GM18870 (cell line): ENCODE data around the gene ATG7.
A peak's percentile ranks its signal among the peaks of the same experiment; 100 is the strongest.
"Not testable (repeated sequence)": the region's sequence is repeated elsewhere in the genome, so short reads cannot be mapped to it uniquely, and the experiment has no call there.

Experiments
- ATAC-seq: cut with Tn5 transposase; IDR thresholded peaks from one replicate; pipeline ENCODE4 v1.9.1; 2021; ENCODE audit warnings: moderate library complexity; ENCODE audit not compliant: unreplicated experiment

Gene ATG7

GRCh38 chr3:11251807-11252176 is 20.4 kb upstream of the ATG7 start:
- ATAC-seq = no peak

- ATAC-seq = no peak
Measured at GRCh38 chr3:11254876-11255275, 17.3 kb upstream of the ATG7 start.

DNA sequence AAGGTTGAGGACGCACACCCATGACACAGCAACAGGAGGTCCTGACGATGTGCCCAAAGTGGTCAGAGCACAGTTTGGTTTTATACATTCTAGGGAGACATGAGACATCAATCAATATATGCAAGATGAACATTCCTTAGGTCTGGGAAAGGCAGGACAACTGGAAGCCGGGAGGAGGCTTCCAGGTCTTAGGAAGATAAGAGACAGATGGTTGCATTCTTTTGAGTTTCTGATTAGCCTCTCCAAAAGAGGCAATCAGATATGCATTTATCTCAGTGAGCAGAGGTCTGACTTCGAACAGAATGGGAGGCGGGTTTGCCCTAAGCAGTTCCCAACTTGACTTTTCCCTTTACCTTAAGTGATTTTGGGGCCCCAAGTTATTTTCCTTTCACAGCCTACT is 16.7 kb upstream of the ATG7 start:
- not testable (repeated sequence) for ATAC-seq

DNA sequence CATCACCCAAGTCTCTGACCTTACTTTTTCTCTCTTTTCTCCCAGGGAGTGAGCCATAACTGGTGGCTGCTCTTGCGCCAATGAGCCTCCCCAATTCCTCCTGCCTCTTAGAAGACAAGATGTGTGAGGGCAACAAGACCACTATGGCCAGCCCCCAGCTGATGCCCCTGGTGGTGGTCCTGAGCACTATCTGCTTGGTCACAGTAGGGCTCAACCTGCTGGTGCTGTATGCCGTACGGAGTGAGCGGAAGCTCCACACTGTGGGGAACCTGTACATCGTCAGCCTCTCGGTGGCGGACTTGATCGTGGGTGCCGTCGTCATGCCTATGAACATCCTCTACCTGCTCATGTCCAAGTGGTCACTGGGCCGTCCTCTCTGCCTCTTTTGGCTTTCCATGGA is 13.2 kb upstream of the ATG7 start:
- no peak for ATAC-seq

DNA sequence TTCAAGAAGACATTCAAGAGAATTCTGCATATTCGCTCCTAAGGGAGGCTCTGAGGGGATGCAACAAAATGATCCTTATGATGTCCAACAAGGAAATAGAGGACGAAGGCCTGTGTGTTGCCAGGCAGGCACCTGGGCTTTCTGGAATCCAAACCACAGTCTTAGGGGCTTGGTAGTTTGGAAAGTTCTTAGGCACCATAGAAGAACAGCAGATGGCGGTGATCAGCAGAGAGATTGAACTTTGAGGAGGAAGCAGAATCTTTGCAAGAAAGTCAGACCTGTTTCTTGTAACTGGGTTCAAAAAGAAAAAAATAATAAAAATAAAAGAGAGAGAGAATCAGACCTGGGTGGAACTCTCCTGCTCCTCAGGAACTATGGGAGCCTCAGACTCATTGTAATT is 11.7 kb upstream of the ATG7 start:
- no peak for ATAC-seq

DNA sequence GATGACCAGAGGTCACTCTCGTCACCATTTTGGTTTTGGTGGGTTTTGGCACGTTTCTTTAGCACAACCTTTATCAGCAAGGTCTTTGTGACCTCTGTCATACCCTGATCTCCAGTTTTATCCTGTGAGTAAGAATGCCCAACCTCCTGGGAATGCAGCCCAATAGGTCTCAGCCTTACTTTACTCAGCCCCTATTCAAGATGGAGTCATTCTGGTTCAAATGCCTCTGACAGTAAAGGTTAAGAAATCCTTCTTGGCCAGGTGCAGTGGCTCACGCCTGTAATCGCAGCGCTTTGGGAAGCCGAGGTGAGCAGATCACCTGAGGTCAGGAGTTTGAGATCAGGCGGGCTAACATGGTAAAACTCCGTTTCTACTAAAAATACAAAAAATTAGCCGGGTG is 3.2 kb upstream of the ATG7 start:
- no peak for ATAC-seq

DNA sequence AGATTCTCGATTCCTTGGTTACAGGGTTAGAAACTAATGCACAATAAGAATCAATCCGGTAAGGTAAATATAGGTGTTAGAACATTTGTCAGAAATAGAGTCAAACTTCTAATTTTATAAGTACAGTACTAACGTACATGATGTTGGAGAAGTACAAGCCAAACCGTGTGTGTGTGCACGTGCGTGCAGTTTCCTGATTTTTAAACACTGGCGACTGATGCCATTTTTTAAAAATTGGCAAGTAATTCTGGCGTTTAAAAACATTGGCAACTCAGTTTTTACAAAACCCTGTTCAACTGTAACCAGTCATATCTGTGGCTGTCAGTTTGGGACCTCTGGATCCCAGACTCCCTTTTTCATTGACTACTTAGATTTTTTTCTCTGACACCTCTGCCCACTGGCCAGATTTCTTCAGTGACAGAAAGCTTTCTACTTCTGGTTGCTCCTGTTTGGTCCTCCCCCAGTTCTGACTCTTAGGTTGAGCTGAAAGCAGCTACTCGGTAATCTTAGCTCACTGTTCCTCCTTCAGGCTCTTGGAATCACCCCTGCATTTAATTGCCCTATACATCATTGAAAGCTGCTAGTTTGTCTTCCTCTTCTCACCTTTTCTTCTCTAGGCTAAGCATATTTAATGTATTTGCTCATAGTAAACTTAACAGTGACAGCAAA is 843 bp downstream of the ATG7 start:
- ATAC-seq = no peak

DNA sequence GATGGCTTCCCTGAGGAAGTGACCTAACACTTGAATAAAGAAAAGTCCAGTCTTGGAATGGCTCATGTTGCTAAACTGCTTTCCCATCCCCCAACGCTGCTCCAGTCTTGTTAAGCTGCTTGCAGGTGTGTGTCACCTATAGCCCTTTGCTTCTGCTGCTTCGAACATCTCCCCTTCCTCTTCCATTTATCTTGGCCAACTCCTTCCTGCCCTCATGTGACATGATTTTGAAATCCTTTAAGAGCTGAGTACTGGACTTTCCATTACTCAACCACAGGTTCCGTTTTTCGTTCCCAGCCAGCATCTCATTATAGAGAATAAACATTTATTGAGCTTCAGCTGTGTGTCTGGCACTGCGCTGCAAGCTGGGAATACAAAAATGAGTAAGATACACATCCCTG is 1.7 kb downstream of the ATG7 start:
- no peak for ATAC-seq

DNA sequence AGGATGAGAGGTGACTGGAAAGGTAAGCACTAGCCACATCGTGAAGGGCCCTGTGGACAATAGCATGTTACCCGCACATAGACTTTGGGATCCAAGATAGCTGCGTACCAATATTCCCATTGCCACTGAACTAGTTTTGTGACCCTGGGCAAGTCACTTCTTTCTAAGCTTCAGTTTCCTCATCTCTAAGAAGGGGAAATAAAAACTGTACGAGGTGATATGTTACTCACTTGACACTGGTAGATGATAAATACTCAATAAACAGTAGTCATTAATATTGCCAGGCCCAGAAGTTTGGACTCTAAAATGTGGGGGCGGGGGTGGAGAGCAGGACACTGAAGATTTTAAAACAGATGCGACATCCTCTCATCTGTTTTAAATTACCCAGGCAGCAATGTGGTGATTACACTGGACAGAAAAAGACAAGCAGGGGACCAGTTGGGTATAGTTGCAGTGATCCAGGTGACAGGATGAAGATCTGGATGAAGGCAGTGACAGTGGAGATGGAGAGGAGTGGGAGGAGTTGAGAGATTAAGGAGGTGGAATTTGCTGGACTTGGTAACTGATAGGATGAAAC is 2.5 kb downstream of the ATG7 start:
- no peak for ATAC-seq

- ATAC-seq = no peak
Measured at GRCh38 chr3:11275926-11276325, 3.7 kb downstream of the ATG7 start.

DNA sequence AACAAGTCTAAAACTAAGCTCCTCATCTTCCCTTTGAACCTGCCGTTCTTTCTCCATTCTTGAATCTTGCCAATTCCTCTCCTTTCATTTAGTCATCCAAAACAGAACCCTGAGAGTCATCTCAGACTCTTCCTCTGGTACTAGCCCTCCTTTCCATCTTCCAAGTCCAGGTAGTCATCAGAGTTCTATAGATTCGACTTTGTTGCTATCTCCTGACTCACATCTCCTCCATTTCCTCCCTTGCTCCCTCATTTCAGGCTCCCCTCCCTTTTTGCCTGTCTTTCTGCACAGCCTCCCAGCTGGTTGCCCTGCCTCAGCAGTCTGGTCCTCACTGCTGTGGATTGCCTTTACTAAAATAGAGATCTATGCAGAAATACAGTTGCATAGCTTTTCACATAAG is 4.7 kb downstream of the ATG7 start:
- no peak for ATAC-seq

DNA sequence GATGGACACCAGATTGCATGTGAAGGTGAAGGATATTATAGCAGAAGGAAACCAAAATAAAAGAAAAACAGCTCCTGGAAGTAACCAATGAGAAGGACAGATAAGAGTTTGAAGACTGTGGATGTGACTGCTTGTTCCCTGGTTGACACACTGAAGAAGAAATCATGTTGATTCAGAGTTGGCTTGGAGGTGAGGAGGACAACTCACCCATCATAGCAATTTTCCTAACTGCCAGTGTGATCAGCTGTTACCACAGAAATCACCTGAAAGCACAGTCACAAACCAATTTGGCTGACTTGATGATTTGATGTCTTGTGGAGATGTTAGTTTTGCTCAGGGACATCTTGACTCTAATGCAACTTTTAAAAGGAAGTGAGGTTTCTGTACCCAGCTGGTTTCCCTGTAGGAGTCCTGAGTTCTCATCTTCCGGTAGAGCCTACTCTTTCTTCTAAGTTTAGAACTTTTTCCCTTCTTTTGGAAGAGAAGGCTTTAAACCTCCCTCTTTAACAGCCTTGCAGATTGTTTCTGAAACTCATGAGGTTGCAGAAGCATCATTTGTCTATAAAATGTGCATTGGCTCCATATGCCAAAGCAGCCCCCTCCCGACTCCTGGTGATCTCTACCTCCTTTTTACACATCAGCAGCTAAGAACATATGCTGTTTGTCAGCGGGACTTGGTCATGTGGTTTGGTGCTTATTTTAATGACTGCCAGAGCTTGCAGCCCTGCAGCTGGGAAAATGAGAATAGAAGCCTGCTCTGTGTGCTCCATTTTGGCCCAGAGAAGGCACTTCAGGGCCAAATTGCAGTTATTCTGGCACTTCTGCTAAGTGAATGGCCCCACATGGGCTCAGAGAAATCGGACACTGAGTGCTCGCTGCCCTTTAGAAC is 10.3 kb downstream of the ATG7 start:
- ATAC-seq = no peak

DNA sequence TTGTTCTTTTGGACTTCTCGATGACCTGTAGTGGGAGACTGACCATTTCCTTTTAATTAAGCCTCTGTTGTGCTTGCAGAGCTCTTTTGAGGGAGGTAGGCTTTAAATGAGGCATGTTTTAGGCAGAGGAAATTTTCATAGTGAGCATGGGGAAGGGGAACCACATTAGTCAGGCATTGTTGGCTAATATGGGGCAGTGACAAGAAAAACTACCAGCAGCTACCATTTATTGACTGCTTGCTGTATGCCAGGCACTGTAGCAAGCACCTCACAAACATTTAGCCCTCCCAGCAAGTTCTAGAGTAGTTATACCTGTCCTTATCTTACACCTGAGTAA is 10.9 kb downstream of the ATG7 start:
- no peak for ATAC-seq

DNA sequence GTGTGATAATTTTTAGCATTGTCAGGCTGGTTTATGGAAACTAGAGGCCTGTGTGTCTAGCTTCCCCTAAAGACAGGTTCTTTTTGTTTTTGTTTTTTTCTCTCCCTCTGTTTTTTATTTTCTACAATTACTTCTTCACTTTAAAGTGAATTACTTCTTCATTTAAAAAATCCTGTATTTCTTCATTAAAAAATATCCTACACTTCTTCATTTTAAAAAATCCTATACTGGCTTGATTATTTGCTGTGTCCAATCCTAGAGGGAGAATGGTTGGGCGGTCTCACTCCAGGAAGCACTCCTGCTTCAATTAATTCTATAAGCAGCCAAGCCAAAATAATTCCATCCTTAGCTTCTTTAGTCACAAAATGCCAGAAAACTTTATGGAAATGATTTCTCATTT is 11.8 kb downstream of the ATG7 start:
- ATAC-seq = no peak

GRCh38 chr3:11285471-11285870 is 13.3 kb downstream of the ATG7 start:
- ATAC-seq = no peak

DNA sequence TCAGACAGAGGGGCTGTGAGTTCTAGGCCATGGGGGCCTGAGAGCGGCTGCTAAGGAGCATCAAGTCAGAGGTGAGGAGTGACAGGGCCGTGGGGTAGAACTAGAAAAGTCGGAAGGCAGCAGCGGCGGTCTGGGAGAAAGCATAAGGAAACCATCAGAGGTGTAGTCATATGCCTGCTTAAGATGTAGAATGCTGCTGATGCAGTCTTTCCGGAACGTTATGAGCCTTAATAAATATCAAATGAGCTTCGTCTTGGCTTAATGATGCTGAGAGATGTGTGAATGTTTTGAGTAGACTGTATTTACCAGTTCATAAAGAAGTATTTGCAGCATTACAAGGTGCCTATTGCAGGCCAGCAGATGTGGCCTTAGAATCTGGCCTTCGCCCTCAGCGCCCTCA is 15.2 kb downstream of the ATG7 start:
- ATAC-seq = no peak

DNA sequence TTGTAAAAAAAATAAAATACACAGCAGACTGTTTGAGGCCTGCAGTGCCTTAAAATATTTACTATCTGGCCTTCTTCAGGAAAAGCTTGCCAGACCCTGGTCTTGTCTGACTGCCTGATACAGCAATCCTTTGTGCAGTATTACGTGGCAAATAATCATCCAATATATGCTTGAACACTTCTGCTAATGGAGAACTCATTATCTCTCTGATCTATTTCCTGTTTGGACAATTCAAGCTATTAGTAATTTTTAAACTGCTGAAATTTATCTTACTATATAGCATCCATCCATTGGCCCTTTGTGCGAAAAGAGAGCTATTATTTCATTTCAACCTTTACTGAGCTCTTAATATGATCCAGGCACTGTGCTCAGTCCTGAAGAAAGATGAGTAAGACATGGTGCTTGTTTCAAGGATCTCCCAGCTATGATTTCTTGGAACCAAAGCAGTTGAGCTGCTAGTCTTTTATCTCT is 15.9 kb downstream of the ATG7 start:
- no peak for ATAC-seq

DNA sequence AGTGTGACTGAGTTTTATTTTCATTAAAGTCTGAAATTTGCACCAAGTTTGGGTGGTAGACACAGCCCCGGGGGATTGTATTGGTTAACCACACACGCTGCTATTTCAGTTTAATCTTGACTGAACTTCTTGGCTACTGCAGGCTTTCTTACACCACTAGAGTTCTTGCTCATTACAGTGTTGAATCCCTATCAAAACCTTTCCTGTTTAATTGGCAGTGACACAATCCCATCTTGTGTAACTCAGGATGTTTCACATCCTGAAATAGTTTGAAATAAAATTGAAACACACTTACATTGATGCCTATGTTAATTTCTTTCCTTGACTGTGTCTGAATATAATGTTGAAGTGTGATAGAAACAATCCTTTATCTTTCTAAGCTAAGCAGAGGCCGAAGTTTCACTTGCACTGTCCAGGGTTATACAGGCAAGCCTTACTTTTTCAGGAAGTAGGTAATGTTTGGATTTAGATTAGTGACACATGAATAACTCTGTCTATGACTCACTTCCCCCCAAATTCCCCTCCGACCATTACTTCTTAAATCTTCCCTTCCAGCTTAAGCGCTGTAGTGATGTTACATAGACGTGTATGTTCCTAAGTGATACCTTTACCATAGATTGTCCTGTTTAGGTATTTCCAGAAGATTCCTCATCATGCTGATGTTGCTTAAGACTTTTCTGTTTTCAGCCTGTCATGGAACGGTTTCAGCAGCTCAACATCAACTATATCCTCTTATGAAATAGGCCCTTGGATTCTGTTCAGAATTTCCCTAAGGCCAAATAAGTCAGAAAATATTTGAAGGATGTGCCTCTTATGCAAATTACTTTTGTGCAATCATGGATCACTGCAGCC is 16.8 kb downstream of the ATG7 start:
- peak; percentile 70 for ATAC-seq

DNA sequence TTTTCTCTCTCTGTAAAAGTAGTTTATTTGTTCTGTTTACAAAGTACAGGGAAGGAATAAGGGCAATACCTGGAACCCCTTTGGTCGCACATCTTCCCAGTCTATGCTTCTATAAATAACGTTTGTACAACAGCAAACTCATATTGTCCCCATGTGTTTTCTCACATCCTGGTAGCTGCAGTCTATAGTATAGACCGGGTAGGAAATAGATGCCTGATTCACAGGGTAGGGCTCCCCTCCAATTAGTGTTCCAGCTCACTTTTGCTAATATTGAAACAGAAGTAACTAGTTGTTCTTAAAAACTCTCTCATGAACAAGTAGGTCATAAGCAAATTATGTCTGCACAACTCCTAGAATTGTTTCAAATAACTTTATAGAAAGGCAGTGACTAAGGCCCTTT is 17.7 kb downstream of the ATG7 start:
- ATAC-seq = no peak

DNA sequence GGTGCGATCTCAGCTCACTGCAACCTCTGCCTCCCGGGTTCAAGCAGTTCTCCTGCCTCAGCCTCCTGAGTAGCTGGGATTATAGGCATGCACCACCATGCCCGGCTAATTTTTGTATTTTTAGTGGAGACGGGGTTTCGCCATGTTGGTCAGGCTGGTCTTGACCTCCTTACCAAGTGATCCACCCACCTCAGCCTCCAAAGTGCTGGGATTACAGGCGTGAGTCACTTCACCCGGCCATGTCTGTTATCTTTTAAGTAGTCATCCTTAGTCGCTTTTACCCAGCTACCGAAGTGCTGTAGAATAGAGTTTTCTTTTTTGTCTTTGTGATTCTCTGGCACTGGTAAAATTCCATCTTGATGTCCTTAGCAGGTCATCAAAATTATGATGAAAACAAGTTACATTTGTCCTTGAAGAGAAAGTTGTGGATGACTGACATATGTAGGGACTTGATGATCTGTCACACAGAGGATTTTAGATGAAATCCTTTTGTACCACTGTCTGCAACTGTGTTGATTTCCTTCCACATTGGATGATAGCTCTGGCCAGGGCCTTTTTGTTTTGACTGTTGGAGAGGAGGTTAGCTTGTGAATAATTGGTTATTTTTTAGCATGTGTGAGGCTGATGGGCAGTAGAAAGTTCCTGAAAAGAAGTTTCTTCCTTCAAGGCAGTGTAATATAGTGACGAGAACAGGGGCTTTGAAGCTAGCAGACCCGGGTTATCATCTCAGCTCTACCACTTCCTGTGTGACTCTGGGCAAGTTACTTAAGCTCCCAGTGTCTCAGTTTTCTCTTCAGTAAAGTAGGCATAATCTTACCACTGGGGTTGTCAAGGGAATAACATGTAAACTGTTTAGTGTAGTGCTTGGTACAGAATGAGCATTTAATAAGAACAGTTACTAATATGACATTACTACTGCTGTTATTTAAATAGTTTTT is 18.8 kb downstream of the ATG7 start:
- ATAC-seq = no peak
